GM12872 (cell line): Measurements from ENCODE around the gene RIOX2.

Source experiments
- CTCF ChIP-seq: IDR thresholded peaks from 3 replicates; pipeline ENCODE4 v1.5.1; 2011; ENCODE audit warnings: low read depth, mild to moderate bottlenecking, low read length, moderate library complexity; ENCODE audit not compliant: insufficient read depth

The RIOX2 gene

GRCh38 chr3:97970156-97970555 is 2.1 kb downstream of the RIOX2 start:
- no peak for TF ChIP-seq CTCF

GRCh38 chr3:97969541-97969940 is 2.7 kb downstream of the RIOX2 start:
- no peak for TF ChIP-seq CTCF

GRCh38 chr3:97968376-97968775 is 3.9 kb downstream of the RIOX2 start:
- TF ChIP-seq CTCF = no peak

- no peak for TF ChIP-seq CTCF
Measured at GRCh38 chr3:97967966-97968365, 4.3 kb downstream of the RIOX2 start.

- TF ChIP-seq CTCF = no peak
Measured at GRCh38 chr3:97960993-97961766, 11.1 kb downstream of the RIOX2 start.

GRCh38 chr3:97960551-97960950 is 11.7 kb downstream of the RIOX2 start:
- TF ChIP-seq CTCF = no peak

- TF ChIP-seq CTCF = no peak
Measured at GRCh38 chr3:97959872-97960271, 12.4 kb downstream of the RIOX2 start.
